Testis (tissue), 2 donors: ENCODE results near the gene ACAP3.

ENCODE experiments used
- POLR2A ChIP-seq: fragments of 450-650 bp; IDR thresholded peaks from one replicate; pipeline ENCODE4 v1.6.1; 2017; ENCODE audit warnings: antibody characterized with exemption, mild to moderate bottlenecking, moderate library complexity
- TF ChIP-seq, protein P1 (sequence below), 3 experiments: fragments of 450-650 bp in 2 of 3; fragments of 200-600 bp in 1 of 3; sonication (generic) in 1 of 3; IDR thresholded peaks; one replicate each; pipeline ENCODE4 v1.5.1; 2016 to 2019; ENCODE audit warnings: antibody characterized with exemption in 3 of 3, mild to moderate bottlenecking in 2 of 3, moderate library complexity in 1 of 3

DNA sequence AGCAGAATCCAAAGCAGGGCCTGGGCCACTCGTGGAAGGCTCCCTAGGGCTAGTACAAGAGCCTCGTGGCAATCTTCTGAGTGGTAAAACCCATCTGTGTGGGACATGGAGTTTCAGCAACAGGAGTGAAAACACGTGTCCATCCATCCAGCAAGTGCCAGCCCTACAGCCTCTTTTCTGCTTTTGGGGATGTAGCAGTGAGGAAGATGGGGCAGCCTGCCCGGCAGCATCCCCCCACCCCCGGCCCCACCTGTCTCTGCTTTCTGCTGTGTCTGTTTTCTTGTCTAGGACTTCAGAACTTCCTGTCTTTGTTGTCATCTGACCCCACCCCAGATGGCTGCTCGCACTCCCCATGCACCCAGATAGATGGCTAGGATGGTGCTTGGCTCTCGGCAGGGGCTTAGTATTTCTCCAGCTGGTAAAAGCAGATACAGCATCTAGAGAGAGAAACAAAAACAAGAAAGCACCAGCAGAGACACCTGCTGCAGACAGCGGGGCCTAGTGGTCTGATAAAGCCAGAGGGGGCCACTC, 18.4 kb upstream of the ACAP3 start:
- TF ChIP-seq, protein P1, sequence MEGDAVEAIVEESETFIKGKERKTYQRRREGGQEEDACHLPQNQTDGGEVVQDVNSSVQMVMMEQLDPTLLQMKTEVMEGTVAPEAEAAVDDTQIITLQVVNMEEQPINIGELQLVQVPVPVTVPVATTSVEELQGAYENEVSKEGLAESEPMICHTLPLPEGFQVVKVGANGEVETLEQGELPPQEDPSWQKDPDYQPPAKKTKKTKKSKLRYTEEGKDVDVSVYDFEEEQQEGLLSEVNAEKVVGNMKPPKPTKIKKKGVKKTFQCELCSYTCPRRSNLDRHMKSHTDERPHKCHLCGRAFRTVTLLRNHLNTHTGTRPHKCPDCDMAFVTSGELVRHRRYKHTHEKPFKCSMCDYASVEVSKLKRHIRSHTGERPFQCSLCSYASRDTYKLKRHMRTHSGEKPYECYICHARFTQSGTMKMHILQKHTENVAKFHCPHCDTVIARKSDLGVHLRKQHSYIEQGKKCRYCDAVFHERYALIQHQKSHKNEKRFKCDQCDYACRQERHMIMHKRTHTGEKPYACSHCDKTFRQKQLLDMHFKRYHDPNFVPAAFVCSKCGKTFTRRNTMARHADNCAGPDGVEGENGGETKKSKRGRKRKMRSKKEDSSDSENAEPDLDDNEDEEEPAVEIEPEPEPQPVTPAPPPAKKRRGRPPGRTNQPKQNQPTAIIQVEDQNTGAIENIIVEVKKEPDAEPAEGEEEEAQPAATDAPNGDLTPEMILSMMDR (IDR thresholded peaks at IDR 0.05) = no peak
- no peak for TF ChIP-seq POLR2A
